Mesothelial cell of epicardium (in vitro differentiated cells): Measurements from ENCODE around the gene NUAK2. TPM values are rescaled to one million over a fixed set of nuclear protein-coding genes. Genes with fewer than 3 reads are reported as not detected.

Experiments used
- DNase-seq, 2 experiments: peaks; one replicate each; pipeline ENCODE4 v3.0.0; 2021; ENCODE audit warnings: low spot score in 2 of 2; ENCODE audit not compliant: unreplicated experiment in 2 of 2
- H3K27ac Mint-ChIP-seq: 2 replicates; pipeline ENCODE4 v1.8.0; 2021; ENCODE audit warnings: mixed read lengths
- H3K27me3 Mint-ChIP-seq: 2 replicates; pipeline ENCODE4 v1.8.0; 2021; ENCODE audit warnings: low read depth, mixed read lengths
- H3K36me3 Mint-ChIP-seq: 2 replicates; pipeline ENCODE4 v1.8.0; 2021; ENCODE audit warnings: mixed read lengths
- H3K4me1 Mint-ChIP-seq: 2 replicates; pipeline ENCODE4 v1.8.0; 2021; ENCODE audit warnings: mixed read lengths
- H3K4me3 Mint-ChIP-seq: 2 replicates; pipeline ENCODE4 v1.8.0; 2021; ENCODE audit warnings: mild to moderate bottlenecking, moderate library complexity, mixed read lengths
- H3K9me3 Mint-ChIP-seq: 2 replicates; pipeline ENCODE4 v1.8.0; 2021; ENCODE audit warnings: mixed read lengths
- total RNA-seq: library from RNA; stranded (reverse); gene quantifications from 3 replicates; pipeline ENCODE4 v1.2.1, GENCODE V29; 2021
- TF ChIP-seq, protein P1 (sequence below): fragments of 200-600 bp; sonication (generic); IDR thresholded peaks from one replicate; pipeline ENCODE4 v1.5.0; 2021; ENCODE audit warnings: antibody characterized with exemption; ENCODE audit not compliant: unreplicated experiment

The NUAK2 gene
- total RNA-seq, 1 donor from 2014 or later = 5.7 TPM

DNA sequence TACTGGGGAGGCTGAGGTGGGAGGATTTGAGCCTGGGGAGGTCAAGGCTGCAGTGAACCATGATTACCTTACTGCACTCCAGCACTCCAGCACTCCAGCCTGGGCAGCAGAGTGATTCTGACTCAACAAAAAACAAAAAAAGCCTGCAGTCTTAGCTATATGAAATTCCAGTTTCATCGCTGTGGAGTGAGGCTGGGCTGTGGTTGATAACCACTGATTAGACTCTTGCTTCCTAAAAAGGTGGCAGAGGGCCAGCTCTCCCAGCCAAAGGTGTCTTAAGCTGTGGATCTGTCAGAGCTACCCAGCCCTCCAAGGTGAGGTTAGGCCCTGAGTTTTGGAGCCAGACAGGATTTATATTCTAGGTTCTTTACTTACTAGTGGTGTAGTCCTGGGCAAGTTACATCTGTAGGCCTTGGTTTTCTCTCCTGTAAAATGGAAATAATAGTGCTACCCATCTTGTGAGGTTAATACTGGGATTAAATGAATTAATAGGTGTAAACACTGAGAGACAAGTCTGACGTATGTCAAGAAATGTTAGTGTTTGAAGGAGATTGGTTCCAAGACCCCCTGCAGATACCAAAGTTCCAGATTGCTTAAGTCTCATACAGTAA lies 57.9 kb downstream of the NUAK2 start:
- H3K27ac Mint-ChIP-seq = no peak overlapping the region
- H3K27me3 Mint-ChIP-seq = no peaks in the 10 kb centered on the region

DNA sequence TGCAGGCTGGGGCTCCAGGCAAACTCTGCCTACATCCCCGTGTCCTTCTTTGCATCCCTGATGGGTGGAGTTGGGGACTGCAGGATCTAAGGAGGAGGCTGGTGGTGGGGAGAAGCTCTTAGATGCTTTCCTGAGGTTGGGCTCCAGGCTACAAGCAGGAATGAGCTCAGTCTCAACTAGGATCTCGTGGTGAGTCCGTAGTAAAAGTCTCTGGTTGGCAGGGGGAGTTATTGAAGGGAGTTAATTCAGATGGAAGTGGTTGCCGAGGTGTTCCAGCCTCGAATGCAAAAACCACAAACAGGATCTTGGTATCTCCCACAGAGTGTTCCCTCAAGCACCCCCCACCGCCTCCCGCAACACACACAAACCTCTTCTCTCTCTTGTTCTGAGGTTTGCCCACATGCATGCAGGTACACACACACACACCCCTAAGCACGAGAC lies 58.8 kb downstream of the NUAK2 start:
- DNase-seq = no peak
- no peak overlapping the region for H3K4me3 Mint-ChIP-seq
- H3K27me3 Mint-ChIP-seq = no peaks in the 10 kb centered on the region
- H3K4me1 Mint-ChIP-seq = peaks cover 14% of the 10 kb centered on the region
- H3K36me3 Mint-ChIP-seq = no peaks in the 10 kb centered on the region
- no peak overlapping the region for H3K27ac Mint-ChIP-seq
- no peaks in the 10 kb centered on the region for H3K9me3 Mint-ChIP-seq
- TF ChIP-seq, protein P1, sequence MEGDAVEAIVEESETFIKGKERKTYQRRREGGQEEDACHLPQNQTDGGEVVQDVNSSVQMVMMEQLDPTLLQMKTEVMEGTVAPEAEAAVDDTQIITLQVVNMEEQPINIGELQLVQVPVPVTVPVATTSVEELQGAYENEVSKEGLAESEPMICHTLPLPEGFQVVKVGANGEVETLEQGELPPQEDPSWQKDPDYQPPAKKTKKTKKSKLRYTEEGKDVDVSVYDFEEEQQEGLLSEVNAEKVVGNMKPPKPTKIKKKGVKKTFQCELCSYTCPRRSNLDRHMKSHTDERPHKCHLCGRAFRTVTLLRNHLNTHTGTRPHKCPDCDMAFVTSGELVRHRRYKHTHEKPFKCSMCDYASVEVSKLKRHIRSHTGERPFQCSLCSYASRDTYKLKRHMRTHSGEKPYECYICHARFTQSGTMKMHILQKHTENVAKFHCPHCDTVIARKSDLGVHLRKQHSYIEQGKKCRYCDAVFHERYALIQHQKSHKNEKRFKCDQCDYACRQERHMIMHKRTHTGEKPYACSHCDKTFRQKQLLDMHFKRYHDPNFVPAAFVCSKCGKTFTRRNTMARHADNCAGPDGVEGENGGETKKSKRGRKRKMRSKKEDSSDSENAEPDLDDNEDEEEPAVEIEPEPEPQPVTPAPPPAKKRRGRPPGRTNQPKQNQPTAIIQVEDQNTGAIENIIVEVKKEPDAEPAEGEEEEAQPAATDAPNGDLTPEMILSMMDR = no peak

More for the DNA sequence above, 57.9 kb downstream of the NUAK2 start:
- Mint-ChIP-seq H3K4me3 (no peak overlapping the region), H3K9me3 (no peaks in the 10 kb centered on the region), H3K4me1 (peaks cover 14% of the 10 kb centered on the region), H3K36me3 (no peaks in the 10 kb centered on the region)
- TF ChIP-seq, protein P1 = no peak
- DNase-seq = no peak

DNA sequence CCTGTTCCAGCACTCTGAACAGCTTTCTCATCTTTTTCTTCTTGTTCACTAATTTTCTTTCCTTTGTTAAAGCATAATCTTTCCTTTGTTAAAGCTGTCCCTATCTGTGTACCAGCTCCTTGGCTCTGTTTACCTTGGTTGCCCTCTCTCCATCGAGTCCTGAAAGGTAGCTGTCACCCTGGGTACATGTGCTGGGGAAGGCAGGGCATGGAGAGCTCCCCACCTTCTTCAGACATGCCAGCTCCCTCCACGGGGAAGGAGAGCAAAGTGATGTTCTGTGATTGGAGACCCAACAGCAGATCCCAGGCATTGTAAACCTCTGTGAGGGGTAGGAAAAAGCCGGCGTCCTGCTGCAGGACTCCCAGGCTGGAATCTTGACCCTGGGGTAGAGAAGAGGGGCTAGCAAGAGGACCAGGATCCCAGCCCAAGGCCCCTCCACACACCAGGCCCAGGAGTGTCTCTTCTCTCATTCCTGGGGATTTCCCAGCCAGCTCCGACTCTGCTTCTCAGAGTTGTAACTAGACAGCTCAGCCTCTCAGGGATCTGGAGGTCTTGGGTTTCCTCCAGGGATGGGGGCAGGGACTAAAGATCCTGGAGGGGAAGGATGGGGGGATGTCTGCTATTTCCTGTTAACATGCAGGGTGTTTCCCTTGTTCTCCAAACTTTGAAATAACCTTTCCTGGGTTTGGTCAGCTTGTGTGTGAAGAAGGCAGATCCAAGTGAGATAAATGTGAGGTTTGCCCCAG lies 59.4 kb downstream of the NUAK2 start:
- no peaks in the 10 kb centered on the region for H3K36me3 Mint-ChIP-seq
- TF ChIP-seq, protein P1 = no peak
- H3K4me1 Mint-ChIP-seq = peaks cover 14% of the 10 kb centered on the region
- H3K27me3 Mint-ChIP-seq = no peaks in the 10 kb centered on the region
- H3K9me3 Mint-ChIP-seq = no peaks in the 10 kb centered on the region
- H3K4me3 Mint-ChIP-seq = no peak overlapping the region
- peak overlapping the region; percentile 87 for H3K27ac Mint-ChIP-seq
- no peak for DNase-seq

DNA sequence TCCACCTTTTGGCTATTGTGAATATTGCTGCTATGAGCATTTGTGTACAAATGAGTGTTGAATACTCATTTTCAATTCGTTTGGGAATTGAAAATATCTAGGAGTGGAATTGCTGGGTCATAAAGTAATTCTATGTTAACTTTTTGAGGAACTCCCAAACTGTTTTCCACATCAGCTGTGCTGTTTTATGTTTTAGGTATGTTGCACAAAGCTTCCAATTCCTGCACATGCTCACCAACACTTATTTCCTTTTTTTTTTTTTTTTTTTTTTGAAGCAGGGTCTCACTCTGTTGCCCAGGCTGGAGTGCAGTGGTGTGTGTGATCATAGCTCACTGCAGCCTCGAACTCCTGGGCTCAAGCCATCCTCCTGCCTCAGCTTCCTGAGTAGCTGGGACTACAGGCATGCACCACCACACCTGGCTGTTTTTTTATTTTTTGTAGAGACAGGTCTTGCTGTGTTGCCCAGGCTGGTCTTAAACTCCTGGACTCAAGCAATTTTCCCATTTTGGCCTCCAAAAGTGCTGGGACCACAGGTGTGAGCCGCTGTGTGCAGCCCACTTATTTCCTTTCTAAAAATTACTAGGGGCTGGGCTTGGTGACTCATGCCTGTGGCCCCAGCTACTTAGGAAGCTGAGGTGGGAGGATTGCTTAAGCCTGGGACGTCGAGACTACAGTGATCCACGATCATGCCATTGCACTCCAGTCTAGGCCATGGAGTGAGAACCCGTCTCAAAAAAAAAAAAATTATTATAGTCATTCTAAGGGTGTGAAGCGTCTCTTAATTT lies 60.4 kb downstream of the NUAK2 start:
- TF ChIP-seq, protein P1 = no peak
- Mint-ChIP-seq H3K27me3 (no peaks in the 10 kb centered on the region), H3K9me3 (no peaks in the 10 kb centered on the region), H3K36me3 (no peaks in the 10 kb centered on the region), H3K4me1 (peaks cover 14% of the 10 kb centered on the region), H3K27ac (no peak overlapping the region), H3K4me3 (no peak overlapping the region)
- no peak for DNase-seq

DNA sequence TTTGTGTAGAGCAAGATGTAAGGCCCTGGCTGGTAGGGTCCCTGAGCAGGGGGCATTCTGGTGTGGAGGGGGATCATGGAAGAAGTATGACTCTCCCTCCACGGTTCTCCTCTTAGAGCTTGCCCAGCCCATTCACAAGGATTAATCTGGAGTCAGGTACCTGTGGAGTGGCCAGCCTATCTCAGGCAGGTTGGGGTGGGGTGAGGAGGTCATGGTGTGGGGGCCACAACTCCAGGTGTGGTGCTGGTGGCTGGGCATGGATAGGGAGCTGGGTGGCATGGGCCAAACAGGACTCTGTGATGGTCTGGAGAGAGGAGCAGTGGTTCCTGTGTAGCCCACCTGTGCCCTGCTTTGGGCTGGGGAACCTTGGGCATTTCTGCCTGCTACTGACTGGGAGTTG lies 61.5 kb downstream of the NUAK2 start:
- H3K36me3 Mint-ChIP-seq = no peaks in the 10 kb centered on the region
- TF ChIP-seq, protein P1 = no peak
- DNase-seq = no peak
- H3K4me3 Mint-ChIP-seq = no peak overlapping the region
- H3K4me1 Mint-ChIP-seq = peaks cover 16% of the 10 kb centered on the region
- no peaks in the 10 kb centered on the region for H3K9me3 Mint-ChIP-seq
- no peaks in the 10 kb centered on the region for H3K27me3 Mint-ChIP-seq
- H3K27ac Mint-ChIP-seq = no peak overlapping the region
